Pulmonary artery endothelial cell (primary cell): ENCODE measurements around the gene SPRY4. TPM values are rescaled to one million over a fixed set of nuclear protein-coding genes. Genes with fewer than 3 reads are reported as not detected.

ENCODE experiments used
- DNase-seq: peaks from one replicate; pipeline ENCODE4 v3.0.0-alpha.2; 2011; ENCODE audit warnings: low read depth, low spot score
- total RNA-seq: library from RNA; depleted of rRNA; stranded (reverse); fragments of >200 nt; gene quantifications from 2 replicates; pipeline ENCODE4 v1.2.3, GENCODE V29; 2014

The SPRY4 gene
- total RNA-seq, 1 donor from 2014 or later, result 7.4 TPM

- DNase-seq, result no peak
Observed at GRCh38 chr5:142262683-142263082, 62.1 kb downstream of the SPRY4 start.

Other genes starting within 250 kb of the SPRY4 start
- gene NDFIP1, start 216.2 kb downstream of the SPRY4 start, total RNA-seq, result 36.8 and 44.9 TPM in 2 replicates